Choroid plexus epithelial cell (primary cell): Measurements from ENCODE around the gene LHX1.

Experiments used
- DNase-seq: peaks from one replicate; pipeline ENCODE4 v3.0.0-alpha.2; 2010; ENCODE audit warnings: low read depth
- H3K4me3 ChIP-seq: 2 replicates; pipeline ENCODE4 v1.5.1; 2011; ENCODE audit warnings: low read depth, mild to moderate bottlenecking, control low read depth, low read length, moderate library complexity
- CTCF ChIP-seq: conservative IDR thresholded peaks from 2 replicates; pipeline ENCODE4 v1.5.1; 2011; ENCODE audit warnings: low read depth, mild to moderate bottlenecking, control low read depth, inconsistent platforms, low read length, moderate library complexity

LHX1 gene

GRCh38 chr17:36923814-36924221, 13.5 kb upstream of the LHX1 start:
- DNase-seq: no peak
- H3K4me3 ChIP-seq: no peak overlapping the region
- no peak for TF ChIP-seq CTCF

- DNase-seq: no peak
- no peak for TF ChIP-seq CTCF
- H3K4me3 ChIP-seq: no peak overlapping the region
Measured at GRCh38 chr17:36926226-36926625, 11.0 kb upstream of the LHX1 start.

- H3K4me3 ChIP-seq: no peak overlapping the region
- DNase-seq: no peak
- no peak for TF ChIP-seq CTCF
Measured at GRCh38 chr17:36926701-36927100, 10.6 kb upstream of the LHX1 start.

- no peak for TF ChIP-seq CTCF
- no peak for DNase-seq
- H3K4me3 ChIP-seq: no peak overlapping the region
Measured at GRCh38 chr17:36928471-36929345, 8.6 kb upstream of the LHX1 start.

- no peak for TF ChIP-seq CTCF
- no peak overlapping the region for H3K4me3 ChIP-seq
- DNase-seq: no peak
Measured at GRCh38 chr17:36929851-36930582, 7.3 kb upstream of the LHX1 start.

GRCh38 chr17:36930583-36930900, 6.7 kb upstream of the LHX1 start:
- DNase-seq: no peak
- no peak overlapping the region for H3K4me3 ChIP-seq
- TF ChIP-seq CTCF: no peak
